Choroid plexus epithelial cell (primary cell): Measurements from ENCODE around the gene MYO15A.

Experiments
- DNase-seq: peaks from one replicate; pipeline ENCODE4 v3.0.0-alpha.2; 2010; ENCODE audit warnings: low read depth
- H3K4me3 ChIP-seq: 2 replicates; pipeline ENCODE4 v1.5.1; 2011; ENCODE audit warnings: low read depth, mild to moderate bottlenecking, control low read depth, low read length, moderate library complexity
- CTCF ChIP-seq: conservative IDR thresholded peaks from 2 replicates; pipeline ENCODE4 v1.5.1; 2011; ENCODE audit warnings: low read depth, mild to moderate bottlenecking, control low read depth, inconsistent platforms, low read length, moderate library complexity

MYO15A gene

GRCh38 chr17:18144855-18145254 is 36.3 kb downstream of the MYO15A start:
- TF ChIP-seq CTCF: no peak
- no peak overlapping the region for H3K4me3 ChIP-seq
- DNase-seq: peak; percentile 8

GRCh38 chr17:18145811-18146210 is 37.3 kb downstream of the MYO15A start:
- DNase-seq: no peak
- no peak for TF ChIP-seq CTCF

GRCh38 chr17:18146259-18146658 is 37.7 kb downstream of the MYO15A start:
- TF ChIP-seq CTCF: no peak
- no peak for DNase-seq

More at GRCh38 chr17:18145811-18146210, 37.3 kb downstream of the MYO15A start:
- no peak overlapping the region for H3K4me3 ChIP-seq

GRCh38 chr17:18146980-18147379 is 38.4 kb downstream of the MYO15A start:
- DNase-seq: no peak
- TF ChIP-seq CTCF: no peak
- H3K4me3 ChIP-seq: no peak overlapping the region

More at GRCh38 chr17:18146259-18146658, 37.7 kb downstream of the MYO15A start:
- H3K4me3 ChIP-seq: no peak overlapping the region

GRCh38 chr17:18148586-18148985 is 40.0 kb downstream of the MYO15A start:
- TF ChIP-seq CTCF: no peak
- H3K4me3 ChIP-seq: no peak overlapping the region
- DNase-seq: no peak

- no peak for TF ChIP-seq CTCF
- no peak for DNase-seq
- no peak overlapping the region for H3K4me3 ChIP-seq
These were observed 42.7 kb downstream of the MYO15A start for GRCh38 chr17:18151290-18151689.

- no peak for TF ChIP-seq CTCF
- no peak overlapping the region for H3K4me3 ChIP-seq
- DNase-seq: no peak
These were observed 46.6 kb downstream of the MYO15A start for GRCh38 chr17:18155179-18155578.
